HG03439 (cell line): Measurements from ENCODE around the gene SLC24A3.

Source experiments
- ATAC-seq: cut with Tn5 transposase; IDR thresholded peaks from one replicate; pipeline ENCODE4 v1.9.1; 2021; ENCODE audit warnings: mild to moderate bottlenecking, moderate library complexity; ENCODE audit not compliant: unreplicated experiment

The SLC24A3 gene

DNA sequence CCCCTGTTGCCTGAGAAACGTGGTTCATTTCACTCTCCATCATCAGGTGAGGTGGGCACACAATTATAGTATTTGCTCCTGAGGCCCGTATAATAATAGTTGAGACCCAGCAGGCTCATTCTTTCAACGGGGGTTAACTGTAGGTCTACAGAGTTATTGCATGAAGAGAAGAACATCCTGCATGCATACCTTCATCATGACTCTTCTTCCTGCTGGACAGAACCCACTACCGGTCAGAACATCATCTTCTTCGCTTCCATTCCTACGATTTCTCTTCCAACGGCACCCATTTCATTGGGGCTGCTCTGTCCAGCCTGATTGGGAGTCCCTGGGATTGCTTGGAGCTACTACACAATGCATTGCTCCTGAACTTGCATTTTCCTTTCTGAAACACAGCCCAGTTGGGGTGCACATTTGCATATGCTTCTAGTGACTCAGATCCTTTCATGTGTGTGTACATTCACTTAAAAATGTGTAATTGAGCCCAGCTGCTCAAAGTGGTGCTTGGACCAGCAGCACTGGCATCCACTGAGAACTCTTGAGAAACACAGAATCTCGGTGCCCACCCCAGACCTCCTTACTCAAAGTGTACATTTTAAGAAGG lies 57.4 kb downstream of the SLC24A3 start:
- ATAC-seq: no peak

DNA sequence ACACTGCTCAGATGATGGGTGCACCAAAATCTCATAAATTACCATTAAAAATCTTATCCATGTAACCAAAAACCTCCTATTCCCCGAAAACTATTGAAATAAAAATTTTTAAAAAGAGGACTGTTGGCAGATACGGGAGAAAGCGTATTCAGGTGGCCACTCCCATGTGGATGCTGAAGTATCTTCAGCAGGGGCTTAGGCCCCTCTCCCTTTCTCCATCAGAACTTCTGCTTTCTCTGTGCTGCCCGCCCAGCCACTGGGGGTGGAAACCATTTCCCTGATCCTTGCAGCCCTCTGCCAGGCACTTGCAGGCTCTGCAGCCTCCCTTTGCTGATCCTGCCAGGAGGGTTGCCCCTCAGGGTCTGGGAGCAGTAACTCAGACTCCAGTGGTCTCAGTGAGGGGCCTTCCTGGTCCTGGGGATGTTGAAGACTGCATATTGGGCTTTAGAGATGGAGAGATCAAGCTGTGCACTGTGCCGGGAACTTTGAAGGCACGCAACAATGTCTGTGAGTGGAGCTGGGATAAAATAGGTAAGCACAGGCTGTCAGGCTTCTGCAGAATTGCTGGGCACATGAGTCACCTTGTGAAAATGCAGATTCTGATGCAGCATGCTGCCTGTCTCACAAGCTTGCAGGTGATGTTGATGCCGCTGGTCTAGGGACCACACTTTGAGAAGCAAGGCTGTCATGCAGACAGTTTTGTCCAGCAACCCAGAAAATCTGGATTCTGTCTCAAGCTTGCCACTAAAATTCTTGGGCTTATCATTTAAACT lies 59.6 kb downstream of the SLC24A3 start:
- ATAC-seq: no peak

DNA sequence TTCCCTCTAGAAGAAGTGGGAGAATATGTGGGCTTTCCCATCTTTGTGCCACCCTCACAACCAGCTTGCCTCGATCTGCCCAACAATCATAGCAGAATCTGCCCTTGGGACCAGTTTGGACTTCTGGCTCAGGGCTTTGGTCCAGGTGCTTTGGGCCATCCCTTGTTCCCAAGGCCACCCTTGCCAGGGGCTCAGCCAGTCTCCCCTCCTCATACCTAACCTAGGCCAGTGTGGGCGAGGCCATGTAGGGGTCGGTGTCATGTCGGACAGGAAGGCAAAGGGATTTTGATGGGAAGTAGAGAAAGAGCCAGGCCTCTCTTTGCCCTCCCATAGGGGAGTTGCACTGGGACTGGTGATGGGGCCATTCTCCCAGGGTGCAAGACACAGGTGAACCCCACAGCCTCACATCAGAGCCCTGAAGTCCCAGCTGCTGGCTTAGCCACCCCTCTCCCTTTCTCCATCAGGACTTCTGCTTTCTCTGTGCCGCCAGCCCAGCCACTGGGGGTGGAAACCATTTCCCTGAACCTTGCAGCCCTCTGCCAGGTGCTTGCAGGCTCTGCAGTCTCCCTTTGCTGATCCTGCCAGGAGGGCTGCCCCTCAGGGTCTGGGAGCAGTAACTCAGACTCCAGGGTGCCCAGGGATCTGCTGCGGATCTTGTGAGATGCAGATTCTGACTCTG lies 60.7 kb downstream of the SLC24A3 start:
- no peak for ATAC-seq

- ATAC-seq: no peak
Observed at GRCh38 chr20:19274001-19274400, 61.6 kb downstream of the SLC24A3 start.

GRCh38 chr20:19274412-19275015 lies 62.1 kb downstream of the SLC24A3 start:
- ATAC-seq: no peak

DNA sequence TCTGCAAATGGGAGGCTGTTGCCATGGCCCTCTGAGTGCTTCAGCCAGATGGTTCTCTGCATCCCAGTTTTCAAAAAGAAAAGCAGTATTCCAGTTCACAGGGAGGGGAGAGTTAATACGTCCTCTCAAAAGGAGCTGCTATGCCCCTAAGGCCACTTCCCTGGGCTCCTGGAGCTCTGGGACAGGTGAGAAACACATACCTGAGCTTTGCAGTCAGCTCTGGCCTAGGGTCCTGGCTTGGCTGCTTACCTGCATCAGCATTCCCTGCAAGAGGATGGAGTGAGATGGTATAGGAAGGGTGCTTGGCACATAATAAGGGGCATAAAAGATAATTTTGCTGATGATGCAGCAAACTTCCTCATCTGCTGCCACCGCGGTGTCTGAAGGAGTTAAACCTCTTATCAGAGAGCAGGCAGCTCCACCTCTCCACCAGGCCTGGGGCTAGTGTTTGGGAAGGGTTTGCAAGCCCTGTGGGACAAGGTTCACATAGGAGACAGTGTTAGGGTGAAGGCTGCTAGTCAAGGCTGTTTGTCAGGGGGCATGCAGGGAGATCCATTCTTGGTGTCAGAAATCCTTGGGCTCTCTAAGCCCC lies 62.7 kb downstream of the SLC24A3 start:
- no peak for ATAC-seq

- ATAC-seq: no peak
Observed at GRCh38 chr20:19275630-19276071, 63.2 kb downstream of the SLC24A3 start.

DNA sequence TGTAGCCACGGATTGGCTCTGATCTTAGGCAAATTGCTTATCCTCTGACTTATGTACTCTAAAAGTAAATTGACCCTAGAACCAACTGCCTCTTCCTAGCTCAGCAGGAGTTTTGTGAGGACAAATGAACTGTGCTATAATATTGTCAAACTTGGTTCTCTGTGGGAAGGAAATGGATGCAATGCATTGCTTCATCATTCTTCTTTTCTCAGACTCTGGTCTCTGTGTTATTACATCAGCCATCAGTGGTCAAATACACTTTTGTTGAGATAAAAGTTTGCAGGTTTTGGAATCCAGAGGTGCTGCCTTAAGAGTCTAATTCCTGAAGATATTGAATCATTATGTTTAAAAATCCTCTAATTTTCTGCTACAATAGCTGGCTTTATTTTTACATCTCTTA lies 64.9 kb downstream of the SLC24A3 start:
- ATAC-seq: no peak

DNA sequence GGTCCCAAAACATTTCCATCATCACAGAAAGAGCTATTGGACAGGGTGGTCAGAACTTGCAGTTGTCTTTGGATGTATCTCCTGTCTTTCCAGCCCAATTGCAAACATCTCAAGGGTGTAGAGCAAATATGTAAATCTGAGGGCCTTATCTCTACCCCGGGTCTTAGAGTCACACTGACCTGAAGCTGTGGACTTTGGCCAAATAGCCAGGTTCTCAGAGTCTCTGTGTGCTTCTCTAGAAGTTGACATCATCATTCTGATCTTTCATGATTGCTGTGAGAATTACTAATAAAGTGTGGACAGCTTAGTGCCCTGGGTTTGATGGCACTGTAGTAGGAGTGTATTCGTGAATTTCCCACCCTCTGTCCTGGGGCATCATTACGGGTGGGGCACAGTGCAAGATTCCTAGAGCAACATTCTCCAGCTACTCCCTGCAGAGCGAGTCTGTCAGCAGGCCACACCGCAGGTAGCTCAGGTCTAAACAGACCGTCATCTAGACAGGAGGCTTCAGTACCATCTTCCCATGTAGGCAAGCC lies 71.1 kb downstream of the SLC24A3 start:
- no peak for ATAC-seq

DNA sequence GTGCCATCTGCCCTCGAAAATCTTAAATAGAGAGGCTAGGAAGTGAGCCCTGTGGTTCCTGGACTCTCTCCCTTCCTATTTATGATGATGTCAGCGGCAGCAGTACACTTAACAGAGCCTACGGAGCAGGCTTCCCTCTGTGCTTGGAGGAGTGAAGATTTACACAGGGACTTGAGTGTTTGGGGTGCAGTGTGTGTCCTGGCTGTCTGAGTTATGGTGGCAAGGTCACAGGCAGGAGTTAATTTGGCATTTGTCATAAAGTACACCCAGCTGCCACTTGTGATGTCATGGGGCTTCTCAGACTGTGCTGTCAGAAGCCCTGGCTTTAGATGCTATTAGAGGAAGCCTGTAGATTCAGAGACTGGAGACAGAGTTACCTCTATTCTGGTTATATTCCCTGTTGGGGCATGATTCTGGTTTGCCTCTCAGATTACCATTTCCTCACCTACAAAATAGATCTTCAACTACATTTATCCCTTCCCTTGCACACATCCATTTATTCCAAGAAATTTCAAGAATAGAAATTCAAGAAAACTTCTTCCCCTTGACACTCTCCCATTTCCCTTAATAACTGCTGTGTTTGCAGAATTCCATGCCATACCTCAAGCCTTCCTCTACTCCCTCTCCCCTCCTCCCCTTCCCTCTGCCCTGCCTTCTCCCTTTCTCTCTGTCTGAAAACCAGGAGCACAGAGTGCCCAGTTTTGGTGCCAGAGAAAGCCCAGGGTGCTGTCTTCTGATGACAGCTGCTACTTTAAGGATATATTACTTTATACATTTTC lies 72.1 kb downstream of the SLC24A3 start:
- ATAC-seq: no peak

DNA sequence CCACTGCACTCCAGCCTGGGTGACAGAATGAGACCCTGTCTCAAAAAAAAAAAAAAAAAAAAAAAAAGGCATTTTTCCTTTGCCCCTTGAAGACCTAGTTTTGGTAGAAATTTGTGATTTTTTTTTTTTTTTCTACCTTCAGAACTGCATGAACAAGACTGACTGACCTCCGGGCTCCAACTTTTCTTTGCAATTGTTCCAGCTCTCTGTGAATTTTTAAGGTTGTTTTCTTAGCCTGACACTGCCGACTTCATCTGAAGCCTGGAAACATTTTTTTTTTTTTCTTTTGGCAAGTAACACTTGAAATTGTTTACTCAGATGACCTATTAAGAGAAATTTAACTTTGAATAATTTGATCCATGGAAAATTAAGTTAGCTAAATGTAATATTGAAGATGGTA lies 73.0 kb downstream of the SLC24A3 start:
- ATAC-seq: no peak

- no peak for ATAC-seq
Observed at GRCh38 chr20:19288061-19288460, 75.6 kb downstream of the SLC24A3 start.

DNA sequence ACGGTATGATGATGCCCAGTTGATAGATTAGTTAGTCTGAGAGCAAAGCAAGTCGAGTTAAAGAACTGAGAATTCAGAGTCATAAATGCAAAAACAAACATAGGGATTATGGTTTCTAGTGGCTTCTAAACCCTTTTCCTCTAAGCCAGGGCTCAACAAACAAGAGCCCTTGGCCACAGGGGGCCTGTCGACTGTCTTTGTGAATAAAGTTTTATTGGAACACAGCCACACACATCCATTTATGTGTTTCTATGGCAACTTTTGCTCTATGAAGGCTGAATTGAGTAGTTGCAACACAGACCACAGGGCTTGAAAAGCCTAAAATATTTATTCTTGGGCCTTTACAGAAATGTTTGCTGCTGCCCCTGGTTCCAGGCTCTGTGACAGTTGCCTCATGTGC lies 76.2 kb downstream of the SLC24A3 start:
- ATAC-seq: no peak

- no peak for ATAC-seq
Observed at GRCh38 chr20:19289451-19289850, 77.0 kb downstream of the SLC24A3 start.

- ATAC-seq: no peak
Observed at GRCh38 chr20:19291024-19291817, 78.8 kb downstream of the SLC24A3 start.

DNA sequence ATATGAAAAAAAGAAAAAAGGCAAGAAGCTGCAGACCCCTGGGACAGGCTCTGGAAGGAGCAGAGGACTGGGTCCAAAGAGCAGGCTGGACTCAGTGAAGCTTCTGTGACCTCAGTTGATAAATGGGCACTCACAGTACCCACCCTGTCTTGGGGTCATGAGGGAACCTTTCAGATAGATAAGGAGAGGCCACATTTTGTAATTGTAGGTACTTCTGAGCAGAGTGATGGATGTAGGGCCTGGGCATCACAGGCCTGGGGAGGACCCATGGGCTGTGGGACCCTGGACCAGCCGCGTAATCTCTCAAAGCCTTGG lies 79.3 kb downstream of the SLC24A3 start:
- ATAC-seq: no peak

DNA sequence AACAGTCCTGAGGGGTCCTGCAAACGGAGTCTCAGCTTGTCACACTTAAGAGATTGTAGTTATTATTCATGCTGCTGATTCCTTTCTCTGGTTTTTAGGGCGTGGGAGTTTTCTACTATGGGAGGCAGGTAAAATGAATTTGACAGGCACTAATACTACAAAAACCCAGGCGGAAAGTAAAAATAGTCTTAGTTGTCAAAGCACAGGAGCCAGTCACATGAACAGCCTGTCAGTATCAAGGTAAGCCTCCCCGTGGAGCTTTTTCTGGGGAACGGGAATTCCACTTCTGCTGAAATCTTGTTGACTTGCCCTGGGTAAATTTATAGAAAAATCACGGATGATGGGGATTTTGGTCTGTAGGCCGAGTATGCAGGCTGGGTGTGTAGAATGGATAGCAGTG lies 79.8 kb downstream of the SLC24A3 start:
- ATAC-seq: no peak

DNA sequence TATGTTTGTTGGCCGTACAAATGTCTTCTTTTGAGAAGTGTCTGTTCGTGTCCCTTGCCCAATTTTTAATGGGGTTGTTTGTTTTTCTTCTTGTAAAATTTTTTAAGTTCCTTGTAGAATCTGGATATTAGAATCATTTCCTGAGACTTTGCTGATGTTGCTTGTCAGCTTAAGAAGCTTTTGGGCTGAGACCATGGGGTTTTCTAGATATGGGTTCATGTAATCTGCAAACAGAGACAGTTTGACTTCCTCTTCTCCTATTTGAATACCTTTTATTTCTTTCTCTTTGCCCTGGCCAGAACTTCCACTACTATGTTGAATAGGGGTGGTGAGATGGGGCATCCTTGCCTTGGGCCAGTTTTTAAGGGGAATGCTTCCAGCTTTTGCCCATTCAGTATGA lies 82.6 kb downstream of the SLC24A3 start:
- no peak for ATAC-seq

DNA sequence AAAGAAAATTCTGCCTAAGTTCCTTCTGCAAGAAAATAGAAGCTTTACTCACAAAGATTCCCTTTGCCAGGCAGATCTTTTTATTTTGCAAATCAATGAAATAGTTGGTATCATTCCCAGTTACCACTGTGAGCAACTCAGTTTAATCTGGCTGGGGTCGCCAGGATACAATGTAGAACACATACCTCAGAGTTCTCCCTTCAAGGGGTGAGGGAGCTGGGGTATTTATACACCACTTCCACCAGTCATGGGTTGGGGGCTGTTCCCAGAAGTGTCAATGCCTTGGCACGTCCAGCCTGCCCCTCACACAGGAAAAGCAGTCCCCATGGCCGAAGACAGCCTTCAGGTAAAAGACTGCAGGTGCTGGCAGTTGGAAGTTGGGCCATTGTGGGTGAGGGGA lies 86.2 kb downstream of the SLC24A3 start:
- ATAC-seq: no peak

GRCh38 chr20:19300395-19300794 lies 88.0 kb downstream of the SLC24A3 start:
- ATAC-seq: no peak
